Colonic mucosa (tissue), 4 donors: ENCODE results near the gene ZPBP. TPM values are rescaled to one million over a fixed set of nuclear protein-coding genes. Genes with fewer than 3 reads are reported as not detected.

ENCODE experiments used
- DNase-seq: peaks from one replicate; pipeline ENCODE4 v3.0.0-alpha.2; 2020
- H3K27ac ChIP-seq: fragments of 200-600 bp; one replicate; pipeline ENCODE4 v1.8.0; 2021
- H3K27me3 ChIP-seq: fragments of 200-600 bp; one replicate; pipeline ENCODE4 v1.8.0; 2021
- H3K36me3 ChIP-seq: fragments of 200-600 bp; one replicate; pipeline ENCODE4 v1.8.0; 2021
- H3K4me1 ChIP-seq: fragments of 200-600 bp; one replicate; pipeline ENCODE4 v1.8.0; 2021; ENCODE audit warnings: mild to moderate bottlenecking
- H3K4me3 ChIP-seq: fragments of 200-600 bp; one replicate; pipeline ENCODE4 v1.8.0; 2021
- H3K9ac ChIP-seq, 2 donors: one replicate each; pipeline ENCODE4 v1.7.0; 2013; ENCODE audit warnings: control low read depth in 2 of 2, low read depth in 2 of 2, low read length in 2 of 2
- H3K9me3 ChIP-seq: fragments of 200-600 bp; one replicate; pipeline ENCODE4 v1.8.0; 2021
- CTCF ChIP-seq: fragments of 200-600 bp; IDR thresholded peaks from one replicate; pipeline ENCODE4 v1.8.0; 2022; ENCODE audit warnings: antibody characterized with exemption, mild to moderate bottlenecking
- intact Hi-C: fragments of 100-400 bp; cut with DNase I; formaldehyde crosslinking; loops from one replicate; pipeline ENCODE4 v1.14.1; 2022
- total RNA-seq, 2 donors: library from RNA; stranded (reverse); fragmentation: NEBNext Ultra II Directional in 1 of 2; extraction: Animal tissue kit (Norgen Biotek cat#: 25700) in 1 of 2; gene quantifications; one replicate each; pipeline ENCODE4 v1.2.1, GENCODE V29; 2021
- donor health status: healthy.
- donor health status: DM: no; HTN: no; CAD: no.
- donor health status: DM: no; HTN: no; CAD: no.

Gene ZPBP
- total RNA-seq = not detected

GRCh38 chr7:50092579-50093491 is at the start of gene ZPBP:
ZPBP (minus strand) TSS chr7:50093246; CDS start chr7:50093194, 52 bp downstream.
- intact Hi-C loops = no loop called here
- peak within 1 kb of the TSS; percentile 38 for H3K4me3 ChIP-seq
- no peak within 1 kb of the TSS for H3K9ac ChIP-seq
- peak; percentile 56 for TF ChIP-seq CTCF
- H3K27ac ChIP-seq = no peak within 1 kb of the TSS
- H3K4me1 ChIP-seq = no peaks in the 10 kb centered on the region
- H3K36me3 ChIP-seq = no peaks in the 10 kb centered on the region
- DNase-seq = peak; percentile 44
- H3K27me3 ChIP-seq = no peaks in the 10 kb centered on the region
- H3K9me3 ChIP-seq = no peaks in the 10 kb centered on the region

DNA sequence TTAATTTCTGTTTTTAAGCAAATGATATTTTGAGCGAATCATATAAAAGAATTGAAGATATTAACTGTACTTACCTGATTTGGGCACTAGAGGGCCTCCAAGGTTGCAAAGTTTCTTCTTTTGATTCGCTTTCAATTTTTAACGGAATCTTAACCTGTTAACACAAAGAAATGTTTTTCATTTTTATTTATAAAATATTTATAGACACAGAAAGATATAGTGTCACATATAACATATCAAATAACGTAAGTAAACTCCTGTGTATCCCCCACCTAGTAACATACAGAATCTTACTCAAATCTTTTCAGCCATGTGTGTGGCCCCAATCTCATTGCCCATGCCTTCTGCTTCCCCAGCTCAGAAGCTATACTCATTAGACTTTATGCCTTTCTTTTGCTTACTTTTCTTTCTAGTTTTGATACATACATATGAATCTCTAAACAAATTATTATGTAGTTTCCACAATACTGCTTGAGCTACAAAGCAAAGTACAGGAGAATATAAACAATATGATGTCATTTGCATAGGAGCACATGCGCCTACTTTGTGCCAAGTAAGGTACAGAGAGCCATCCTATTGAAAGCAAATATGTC is 49.5 kb upstream of the ZPBP start:
- no peak overlapping the region for H3K4me3 ChIP-seq
- peak; percentile 58 for TF ChIP-seq CTCF
- intact Hi-C loops = no loop called here
- no peaks in the 10 kb centered on the region for H3K27me3 ChIP-seq
- no peaks in the 10 kb centered on the region for H3K36me3 ChIP-seq
- no peak for DNase-seq
- H3K27ac ChIP-seq = no peak overlapping the region
- no peaks in the 10 kb centered on the region for H3K9me3 ChIP-seq
- no peaks in the 10 kb centered on the region for H3K4me1 ChIP-seq
- no peak overlapping the region for H3K9ac ChIP-seq

DNA sequence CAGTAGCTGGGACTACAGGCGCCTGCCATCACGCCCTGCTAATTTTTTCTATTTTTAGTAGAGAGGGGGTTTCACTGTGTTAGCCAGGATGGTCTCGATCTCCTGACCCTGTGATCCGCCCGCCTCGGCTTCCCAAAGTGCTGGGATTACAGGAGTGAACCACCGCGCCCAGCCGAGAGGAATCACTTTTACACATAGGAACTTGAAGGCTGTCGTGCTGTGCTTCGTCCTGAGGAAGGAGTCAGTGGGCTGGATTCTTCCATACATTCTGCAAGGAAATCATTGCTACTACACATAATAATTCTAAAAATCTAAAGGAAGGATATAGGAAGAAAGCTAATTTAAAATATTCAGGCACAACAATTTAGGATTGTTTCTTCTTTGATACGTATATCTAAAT is 48.8 kb upstream of the ZPBP start:
- H3K9ac ChIP-seq = no peak overlapping the region
- intact Hi-C loops = no loop called here
- no peaks in the 10 kb centered on the region for H3K9me3 ChIP-seq
- H3K36me3 ChIP-seq = no peaks in the 10 kb centered on the region
- no peaks in the 10 kb centered on the region for H3K27me3 ChIP-seq
- no peak overlapping the region for H3K27ac ChIP-seq
- no peaks in the 10 kb centered on the region for H3K4me1 ChIP-seq
- no peak overlapping the region for H3K4me3 ChIP-seq
- TF ChIP-seq CTCF = no peak
- no peak for DNase-seq

GRCh38 chr7:50141131-50141530 is 48.1 kb upstream of the ZPBP start:
- TF ChIP-seq CTCF = no peak
- H3K9ac ChIP-seq = no peak overlapping the region
- intact Hi-C loops = no loop called here
- no peaks in the 10 kb centered on the region for H3K36me3 ChIP-seq
- H3K27me3 ChIP-seq = no peaks in the 10 kb centered on the region
- H3K27ac ChIP-seq = no peak overlapping the region
- no peaks in the 10 kb centered on the region for H3K9me3 ChIP-seq
- no peak for DNase-seq
- H3K4me3 ChIP-seq = no peak overlapping the region
- H3K4me1 ChIP-seq = no peaks in the 10 kb centered on the region

DNA sequence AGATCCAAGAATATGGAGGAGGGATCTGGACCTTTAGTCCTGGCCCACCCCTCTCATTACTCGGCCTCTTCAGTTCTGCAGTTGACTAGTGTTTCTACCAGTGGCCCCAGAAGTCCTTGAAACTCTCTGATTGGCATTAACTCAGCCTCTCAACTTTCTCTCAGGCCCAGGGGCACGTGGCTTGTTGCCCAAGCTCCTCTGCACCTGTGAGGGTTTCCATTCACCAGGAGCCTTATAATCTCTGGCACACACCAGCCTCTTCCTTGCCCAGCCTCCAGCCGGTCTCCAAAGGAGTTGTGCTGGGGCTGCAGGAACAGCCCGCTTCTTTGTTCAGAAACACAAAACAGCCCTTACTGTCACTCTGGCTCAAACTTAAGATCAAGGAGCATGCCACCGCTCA is 47.6 kb upstream of the ZPBP start:
- Histone ChIP-seq H3K27me3 (no peaks in the 10 kb centered on the region), H3K27ac (no peak overlapping the region), H3K36me3 (no peaks in the 10 kb centered on the region), H3K4me3 (no peak overlapping the region), H3K4me1 (no peaks in the 10 kb centered on the region), H3K9ac (no peak overlapping the region), H3K9me3 (no peaks in the 10 kb centered on the region)
- intact Hi-C loops = no loop called here
- TF ChIP-seq CTCF = no peak
- DNase-seq = no peak
